Astrocyte (in vitro differentiated cells and primary cell): Measurements from ENCODE around the gene PAM16. TPM values are rescaled to one million over a fixed set of nuclear protein-coding genes. Genes with fewer than 3 reads are reported as not detected.
A peak's percentile ranks its signal among the peaks of the same experiment; 100 is the strongest.

Experiments
- DNase-seq: peaks from one replicate; pipeline ENCODE4 v3.0.0-alpha.2; 2010; ENCODE audit warnings: low read depth
- FAIRE-seq: peaks from 2 replicates; lab custom pipeline; 2011; peaks lifted over from hg19 to GRCh38; lab: Jason Lieb, UNC
- H2AFZ ChIP-seq: 2 replicates; pipeline ENCODE4 v1.6.0; 2012; ENCODE audit warnings: low read depth, low read length, inconsistent platforms
- H3K27ac ChIP-seq: 2 replicates; pipeline ENCODE4 v1.5.1; 2011; ENCODE audit warnings: low read depth, low read length, inconsistent platforms
- H3K27me3 ChIP-seq: 2 replicates; pipeline ENCODE4 v1.6.0; 2011; ENCODE audit warnings: low read length, inconsistent platforms; ENCODE audit not compliant: insufficient read depth
- H3K36me3 ChIP-seq: 2 replicates; pipeline ENCODE4 v1.5.1; 2011; ENCODE audit warnings: low read length, inconsistent platforms; ENCODE audit not compliant: insufficient read depth
- H3K4me1 ChIP-seq: 2 replicates; pipeline ENCODE4 v1.5.1; 2011; ENCODE audit warnings: low read length, inconsistent platforms; ENCODE audit not compliant: insufficient read depth
- H3K4me2 ChIP-seq: 2 replicates; pipeline ENCODE4 v1.6.0; 2012; ENCODE audit warnings: low read length, inconsistent platforms
- H3K4me3 ChIP-seq: 2 replicates; pipeline ENCODE4 v1.5.1; 2011; ENCODE audit warnings: low read depth, mild to moderate bottlenecking, low read length, inconsistent platforms; ENCODE audit not compliant: insufficient read depth
- H3K79me2 ChIP-seq: 2 replicates; pipeline ENCODE4 v1.6.0; 2012; ENCODE audit warnings: mild to moderate bottlenecking, low read length, inconsistent platforms; ENCODE audit not compliant: insufficient read depth
- H3K9ac ChIP-seq: 2 replicates; pipeline ENCODE4 v1.6.0; 2012; ENCODE audit warnings: mild to moderate bottlenecking, low read length, inconsistent platforms
- H3K9me3 ChIP-seq: 2 replicates; pipeline ENCODE4 v1.5.1; 2012; ENCODE audit warnings: low read depth, mild to moderate bottlenecking, low read length, inconsistent platforms; ENCODE audit not compliant: insufficient read depth
- H4K20me1 ChIP-seq: 2 replicates; pipeline ENCODE4 v1.6.0; 2012; ENCODE audit warnings: low read length, inconsistent platforms; ENCODE audit not compliant: insufficient read depth
- H3K27ac Mint-ChIP-seq: one replicate; pipeline ENCODE4 v1.8.0; 2021; ENCODE audit warnings: mild to moderate bottlenecking, mixed read lengths; ENCODE audit not compliant: unreplicated experiment
- H3K27me3 Mint-ChIP-seq: one replicate; pipeline ENCODE4 v1.8.0; 2021; ENCODE audit warnings: low read depth, mixed read lengths; ENCODE audit not compliant: unreplicated experiment
- H3K36me3 Mint-ChIP-seq: one replicate; pipeline ENCODE4 v1.8.0; 2021; ENCODE audit warnings: low read depth, mixed read lengths; ENCODE audit not compliant: unreplicated experiment
- H3K4me1 Mint-ChIP-seq: one replicate; pipeline ENCODE4 v1.8.0; 2021; ENCODE audit warnings: low read depth, mixed read lengths; ENCODE audit not compliant: unreplicated experiment
- H3K4me3 Mint-ChIP-seq: one replicate; pipeline ENCODE4 v1.8.0; 2021; ENCODE audit warnings: mild to moderate bottlenecking, moderate library complexity, mixed read lengths; ENCODE audit not compliant: unreplicated experiment
- H3K9me3 Mint-ChIP-seq: one replicate; pipeline ENCODE4 v1.8.0; 2021; ENCODE audit warnings: mild to moderate bottlenecking, mixed read lengths; ENCODE audit not compliant: unreplicated experiment
- EZH2 ChIP-seq: IDR thresholded peaks from 2 replicates; pipeline ENCODE4 v1.6.1; 2012; ENCODE audit warnings: mild to moderate bottlenecking, low read length, inconsistent platforms; ENCODE audit not compliant: insufficient read depth
- total RNA-seq: library from RNA; stranded (reverse); gene quantifications from 2 replicates; pipeline ENCODE4 v1.2.1, GENCODE V29; 2021
- TF ChIP-seq, protein P1 (sequence below): IDR thresholded peaks from 2 replicates; pipeline ENCODE4 v1.5.1; 2011; ENCODE audit warnings: low read depth, mild to moderate bottlenecking, inconsistent platforms, low read length, moderate library complexity; ENCODE audit not compliant: insufficient read depth

PAM16 gene
- total RNA-seq, 1 donor from 2014 or later, result 51.9 TPM

DNA sequence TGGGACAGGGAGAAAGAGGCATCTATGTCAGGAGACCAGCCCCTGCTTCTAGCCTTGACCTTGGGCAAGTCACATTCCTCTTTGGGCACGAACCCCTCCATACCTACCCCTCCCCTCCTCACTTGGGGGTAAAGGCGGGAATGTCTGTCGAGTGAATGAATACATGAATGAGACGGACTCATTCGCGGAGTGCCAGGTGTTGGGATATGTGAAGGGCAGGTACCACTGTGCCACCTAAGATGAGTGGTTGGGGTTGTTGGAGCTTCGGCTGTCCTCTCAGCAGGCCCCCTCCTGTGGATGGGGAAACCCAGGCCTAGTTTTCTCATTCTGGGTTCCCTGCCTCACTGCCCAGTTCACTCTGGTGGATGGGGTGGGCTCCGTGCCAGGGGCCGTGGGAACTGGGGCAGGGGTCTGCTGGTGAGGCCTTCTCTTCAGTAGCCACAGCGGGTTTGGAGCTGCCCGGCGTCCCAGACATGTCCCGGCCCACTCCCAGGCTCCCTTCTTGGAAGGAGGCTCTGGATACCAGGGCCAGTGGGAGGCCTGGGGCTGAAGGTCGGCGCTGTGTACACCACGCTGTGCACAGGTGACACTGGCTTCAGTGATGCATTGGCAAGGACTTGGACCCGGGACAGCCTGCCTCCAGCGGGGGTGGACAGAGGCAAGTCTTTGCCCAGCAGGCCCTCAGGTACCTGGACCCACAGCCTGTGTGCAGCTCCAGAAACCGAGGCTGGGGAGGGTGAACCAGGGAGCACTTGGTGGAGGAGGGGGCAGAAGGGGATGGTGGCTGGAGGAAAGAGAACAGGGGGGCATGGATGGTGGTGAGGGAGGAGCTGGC is 29.6 kb downstream of the PAM16 start:
- Mint-ChIP-seq H3K36me3 (no peaks in the 10 kb centered on the region), H3K4me3 (no peak overlapping the region), H3K9me3 (no peaks in the 10 kb centered on the region), H3K27me3 (no peaks in the 10 kb centered on the region), H3K4me1 (peaks cover 7% of the 10 kb centered on the region), H3K27ac (no peak overlapping the region)
- Histone ChIP-seq H4K20me1 (peaks cover 96% of the 10 kb centered on the region), H3K4me1 (peaks cover 52% of the 10 kb centered on the region), H2AFZ (no peak overlapping the region), H3K79me2 (peaks cover 97% of the 10 kb centered on the region), H3K4me2 (no peak overlapping the region), H3K4me3 (no peak overlapping the region), H3K27ac (no peak overlapping the region), H3K9me3 (no peaks in the 10 kb centered on the region), H3K9ac (no peak overlapping the region), H3K27me3 (no peaks in the 10 kb centered on the region), H3K36me3 (no peaks in the 10 kb centered on the region)
- TF ChIP-seq, protein P1, sequence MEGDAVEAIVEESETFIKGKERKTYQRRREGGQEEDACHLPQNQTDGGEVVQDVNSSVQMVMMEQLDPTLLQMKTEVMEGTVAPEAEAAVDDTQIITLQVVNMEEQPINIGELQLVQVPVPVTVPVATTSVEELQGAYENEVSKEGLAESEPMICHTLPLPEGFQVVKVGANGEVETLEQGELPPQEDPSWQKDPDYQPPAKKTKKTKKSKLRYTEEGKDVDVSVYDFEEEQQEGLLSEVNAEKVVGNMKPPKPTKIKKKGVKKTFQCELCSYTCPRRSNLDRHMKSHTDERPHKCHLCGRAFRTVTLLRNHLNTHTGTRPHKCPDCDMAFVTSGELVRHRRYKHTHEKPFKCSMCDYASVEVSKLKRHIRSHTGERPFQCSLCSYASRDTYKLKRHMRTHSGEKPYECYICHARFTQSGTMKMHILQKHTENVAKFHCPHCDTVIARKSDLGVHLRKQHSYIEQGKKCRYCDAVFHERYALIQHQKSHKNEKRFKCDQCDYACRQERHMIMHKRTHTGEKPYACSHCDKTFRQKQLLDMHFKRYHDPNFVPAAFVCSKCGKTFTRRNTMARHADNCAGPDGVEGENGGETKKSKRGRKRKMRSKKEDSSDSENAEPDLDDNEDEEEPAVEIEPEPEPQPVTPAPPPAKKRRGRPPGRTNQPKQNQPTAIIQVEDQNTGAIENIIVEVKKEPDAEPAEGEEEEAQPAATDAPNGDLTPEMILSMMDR, result no peak
- TF ChIP-seq EZH2, result no peak
- no peak for DNase-seq
- no peak for FAIRE-seq

GRCh38 chr16:4320571-4321137 is 30.5 kb downstream of the PAM16 start:
- no peak overlapping the region for H3K9ac ChIP-seq
- DNase-seq (no peak), FAIRE-seq (no peak)
- peaks cover 93% of the 10 kb centered on the region for H3K79me2 ChIP-seq
- Mint-ChIP-seq H3K9me3 (no peaks in the 10 kb centered on the region), H3K27ac (no peak overlapping the region), H3K36me3 (no peaks in the 10 kb centered on the region), H3K27me3 (no peaks in the 10 kb centered on the region), H3K4me3 (no peak overlapping the region), H3K4me1 (peaks cover 7% of the 10 kb centered on the region)
- peak overlapping the region; percentile 41 for H3K4me2 ChIP-seq
- H3K9me3 ChIP-seq, result no peaks in the 10 kb centered on the region
- H3K27me3 ChIP-seq, result no peaks in the 10 kb centered on the region
- no peak overlapping the region for H3K4me3 ChIP-seq
- no peak overlapping the region for H3K27ac ChIP-seq
- peaks cover 52% of the 10 kb centered on the region for H3K4me1 ChIP-seq
- H3K36me3 ChIP-seq, result no peaks in the 10 kb centered on the region
- no peak overlapping the region for H2AFZ ChIP-seq
- H4K20me1 ChIP-seq, result peaks cover 90% of the 10 kb centered on the region
- TF ChIP-seq, protein P1, result no peak
- no peak for TF ChIP-seq EZH2
